HepG2 (cell line): ENCODE measurements around the gene ABCB6. TPM values are rescaled to one million over a fixed set of nuclear protein-coding genes. Genes with fewer than 3 reads are reported as not detected.
A peak's percentile ranks its signal among the peaks of the same experiment; 100 is the strongest.

Source experiments
- ARID2 ChIP-seq: sonication (generic); formaldehyde crosslinking; IDR thresholded peaks from 2 replicates; pipeline ENCODE4 v1.8.1; 2022; ENCODE audit warnings: mild to moderate bottlenecking, missing genetic modification reagents, borderline replicate concordance
- CAMTA2 ChIP-seq: sonication (generic); formaldehyde crosslinking; IDR thresholded peaks from 2 replicates; pipeline ENCODE4 v1.4.0; 2020; ENCODE audit warnings: mild to moderate bottlenecking, missing genetic modification reagents, borderline replicate concordance
- CBX1 ChIP-seq: IDR thresholded peaks from one replicate; pipeline ENCODE4 v1.6.1; 2016; ENCODE audit warnings: antibody characterized with exemption, low read depth
- HNF4A ChIP-seq: sonication (generic); formaldehyde crosslinking; IDR thresholded peaks from 2 replicates; pipeline ENCODE4 v1.4.0; 2020; ENCODE audit warnings: missing genetic modification reagents
- HOXA7 ChIP-seq: sonication (generic); formaldehyde crosslinking; IDR thresholded peaks from 2 replicates; pipeline ENCODE4 v1.8.1; 2022; ENCODE audit warnings: mild to moderate bottlenecking, missing genetic modification reagents, moderate library complexity
- ISX ChIP-seq: sonication (generic); formaldehyde crosslinking; conservative IDR thresholded peaks from 2 replicates; pipeline ENCODE4 v1.5.0; 2020; ENCODE audit warnings: missing genetic modification reagents
- JARID2 ChIP-seq: sonication (generic); formaldehyde crosslinking; IDR thresholded peaks from 2 replicates; pipeline ENCODE4 v1.8.1; 2023; ENCODE audit warnings: missing genetic modification reagents, inconsistent platforms; ENCODE audit not compliant: insufficient replicate concordance
- KLF6 ChIP-seq: IDR thresholded peaks from 2 replicates; pipeline ENCODE4 v1.8.0; 2016; ENCODE audit warnings: missing biosample characterization, missing genetic modification reagents
- MEIS2 ChIP-seq: sonication (generic); formaldehyde crosslinking; IDR thresholded peaks from 2 replicates; pipeline ENCODE4 v1.9.0; 2021; ENCODE audit warnings: mild to moderate bottlenecking, missing genetic modification reagents
- NFYB ChIP-seq: sonication (generic); formaldehyde crosslinking; IDR thresholded peaks from 2 replicates; pipeline ENCODE4 v1.4.0; 2020; ENCODE audit warnings: missing genetic modification reagents
- POLR2G ChIP-seq: fragments of 200-400 bp; formaldehyde crosslinking; IDR thresholded peaks from 2 replicates; pipeline ENCODE4 v1.6.1; 2018; ENCODE audit warnings: mild to moderate bottlenecking, low read depth, low read length, moderate library complexity
- PRPF4 ChIP-seq: fragments of 200-400 bp; formaldehyde crosslinking; IDR thresholded peaks from 2 replicates; pipeline ENCODE4 v1.6.1; 2016; ENCODE audit warnings: low read length, low read depth; ENCODE audit not compliant: poor library complexity, severe bottlenecking
- TCF12 ChIP-seq, 2 experiments: fragments of 450-650 bp in 1 of 2; sonication (generic) in 1 of 2; formaldehyde crosslinking in 1 of 2; IDR thresholded peaks; 2 replicates each; pipeline versions ENCODE4 v1.6.1 to v1.8.0; 2017 to 2022; ENCODE audit warnings: antibody characterized with exemption in 1 of 2, mild to moderate bottlenecking in 1 of 2, missing genetic modification reagents in 1 of 2, moderate library complexity in 1 of 2
- THYN1 ChIP-seq: sonication (generic); formaldehyde crosslinking; IDR thresholded peaks from 2 replicates; pipeline ENCODE4 v1.8.1; 2023; ENCODE audit warnings: low read depth, mild to moderate bottlenecking, moderate library complexity, missing genetic modification reagents, borderline replicate concordance
- ZBTB25 ChIP-seq: IDR thresholded peaks from 2 replicates; pipeline ENCODE4 v1.6.1; 2018; ENCODE audit warnings: missing genetic modification reagents
- ZBTB43 ChIP-seq: sonication (generic); formaldehyde crosslinking; conservative IDR thresholded peaks from 2 replicates; pipeline ENCODE4 v1.4.0; 2020; ENCODE audit warnings: missing genetic modification reagents
- ZNF256 ChIP-seq: sonication (generic); formaldehyde crosslinking; conservative IDR thresholded peaks from 2 replicates; pipeline ENCODE4 v1.4.0; 2020; ENCODE audit warnings: missing genetic modification reagents
- ZNF281 ChIP-seq: sonication (generic); formaldehyde crosslinking; IDR thresholded peaks from 2 replicates; pipeline ENCODE4 v1.4.0; 2020; ENCODE audit warnings: missing genetic modification reagents, borderline replicate concordance
- ZNF432 ChIP-seq: sonication (generic); formaldehyde crosslinking; IDR thresholded peaks from 2 replicates; pipeline ENCODE4 v1.5.0; 2020; ENCODE audit warnings: missing genetic modification reagents, mild to moderate bottlenecking, borderline replicate concordance
- ZNF768 ChIP-seq: sonication (generic); formaldehyde crosslinking; IDR thresholded peaks from 2 replicates; pipeline ENCODE4 v1.4.0; 2020; ENCODE audit warnings: missing genetic modification reagents
- ZNF788 ChIP-seq: sonication (generic); formaldehyde crosslinking; IDR thresholded peaks from 2 replicates; pipeline ENCODE4 v1.5.0; 2020; ENCODE audit warnings: mild to moderate bottlenecking, missing genetic modification reagents, borderline replicate concordance
- polyA plus RNA-seq, 8 experiments: library from polyadenylated mRNA; depleted of rRNA in 3 of 8; stranded (reverse) in 7 of 8; unstranded in 1 of 8; fragments of >200 nt; fragmentation: Illumina TruSeq in 4 of 8; extraction: Trizol in 4 of 8; gene quantifications; 2 replicates each; pipeline versions ENCODE4 v1.2.1 to v1.2.3, GENCODE V29; 2011 to 2016; ENCODE audit warnings: low read depth in 4 of 8, missing spikeins in 1 of 8, mixed read lengths in 1 of 8; ENCODE audit not compliant: insufficient read depth in 1 of 8
- total RNA-seq, 5 experiments: library from RNA; depleted of rRNA; stranded (reverse); fragments of >200 nt; fragmentation: Illumina TruSeq; extraction: Trizol; gene quantifications; 2 replicates each; pipeline ENCODE4 v1.2.3, GENCODE V29; 2016; ENCODE audit warnings: low read depth in 1 of 5

ABCB6 gene
- total and polyA plus RNA-seq, 2 of the 13 experiments (the other 11 are each of a cell fraction or from before 2014, with no cell fraction given) = 91.1 to 137 TPM

- TF ChIP-seq ZNF432 (CRISPR knock-in tag) = no peak
- peak; percentile 83; the same call in 1 of the 2 replicates for TF ChIP-seq MEIS2 (CRISPR knock-in tag)
- TF ChIP-seq POLR2G = peak; percentile 98
- TF ChIP-seq HOXA7 (CRISPR knock-in tag) = no peak; the same call in 1 of the 2 replicates
- peak; percentile 88; the same call in 1 of the 2 replicates for TF ChIP-seq ZNF768 (CRISPR knock-in tag)
- peak; percentile 35; the same call in 1 of the 2 replicates for TF ChIP-seq ZNF256 (CRISPR knock-in tag)
- TF ChIP-seq KLF6 (CRISPR knock-in tag) = peak; percentile 86
- TF ChIP-seq JARID2 = no peak
- TF ChIP-seq ZBTB43 (CRISPR knock-in tag) = no peak
- TF ChIP-seq PRPF4 = no peak
- TF ChIP-seq NFYB = peak; percentile 86
- TF ChIP-seq ISX = peak; percentile 84; the same call in 1 of the 2 replicates
- TF ChIP-seq HNF4A = peak; percentile 14; the same call in 1 of the 2 replicates
- no peak; the same call in none of the 2 replicates for TF ChIP-seq ZBTB25 (CRISPR knock-in tag)
- TF ChIP-seq CAMTA2 (CRISPR knock-in tag) = peak; percentile 98
- TF ChIP-seq THYN1 (CRISPR knock-in tag) = peak; percentile 95
- no peak for TF ChIP-seq TCF12 (IDR thresholded peaks at IDR 0.05)
- peak; percentile 99 for TF ChIP-seq TCF12 (CRISPR knock-in tag; IDR thresholded peaks at IDR 0.05)
- TF ChIP-seq ARID2 (CRISPR knock-in tag) = peak; percentile 98
- TF ChIP-seq ZNF281 (CRISPR knock-in tag) = peak; percentile 29; the same call in 1 of the 2 replicates
- TF ChIP-seq CBX1 = peak; percentile 74
- peak; percentile 87; the same call in 1 of the 2 replicates for TF ChIP-seq ZNF788 (CRISPR knock-in tag)
Observed at GRCh38 chr2:219218732-219219701, at the start of gene ABCB6 (continued).
